GM15510 (cell line): ENCODE results near the gene PPP1CC.

Source experiments
- POLR2A ChIP-seq: IDR thresholded peaks from 3 replicates; pipeline ENCODE4 v1.6.1; 2011; ENCODE audit warnings: borderline replicate concordance; ENCODE audit not compliant: insufficient read length; ENCODE audit errors: extremely low read depth

PPP1CC gene

DNA sequence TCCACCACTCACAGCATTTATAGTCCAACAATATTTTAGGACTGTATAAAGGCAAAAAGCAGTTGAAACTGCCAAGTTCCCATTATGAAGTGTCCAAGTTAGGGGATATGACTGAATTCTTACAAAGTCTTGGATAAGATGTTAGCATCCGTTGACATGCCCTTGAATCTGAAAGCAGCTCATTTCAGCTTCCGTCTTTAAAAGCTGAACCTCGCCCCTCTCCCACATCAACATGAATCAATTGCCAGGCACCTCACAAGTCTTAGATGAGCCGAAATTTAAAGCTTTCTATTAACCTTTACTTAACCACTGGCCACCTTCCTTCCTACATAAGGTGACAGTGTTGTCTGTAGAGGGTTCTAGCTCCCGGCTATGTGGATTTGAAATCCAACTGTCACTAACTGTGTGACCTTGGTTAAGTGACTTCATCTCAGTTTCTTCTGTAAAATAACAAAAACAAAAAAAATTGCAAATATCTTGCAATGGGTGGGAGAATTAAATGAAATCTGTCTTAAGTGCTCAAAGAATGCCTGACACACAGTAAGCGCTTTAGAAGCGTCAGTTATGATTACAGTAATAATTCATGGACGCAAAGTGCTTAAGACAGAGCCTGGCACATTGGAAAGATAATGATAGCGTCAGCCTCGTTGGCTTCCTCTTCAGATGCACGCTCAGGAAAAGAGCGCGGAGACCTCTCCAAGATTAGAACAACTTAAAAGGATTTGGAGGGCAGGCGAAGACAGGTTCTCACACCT lies 1.2 kb downstream of the PPP1CC start:
- TF ChIP-seq POLR2A = no peak

DNA sequence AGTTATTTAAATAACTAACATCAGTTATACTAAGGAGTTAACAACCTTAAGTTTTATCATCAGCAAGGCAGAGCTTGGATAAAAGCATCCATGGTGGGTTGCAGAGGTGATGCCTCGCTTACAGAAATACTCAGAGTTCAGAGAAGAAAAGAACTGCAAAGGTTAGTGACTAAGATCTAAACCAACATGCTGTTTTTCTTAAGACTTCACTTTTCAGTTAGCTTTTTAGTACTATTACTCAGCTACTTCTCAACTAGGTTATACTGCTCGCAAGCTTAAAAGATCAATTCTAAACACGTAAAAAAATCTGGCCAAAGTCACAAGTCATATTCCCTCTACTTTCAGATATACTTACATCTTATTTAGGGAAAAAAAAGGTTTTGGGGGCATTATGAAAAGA lies 2.8 kb downstream of the PPP1CC start:
- no peak for TF ChIP-seq POLR2A

DNA sequence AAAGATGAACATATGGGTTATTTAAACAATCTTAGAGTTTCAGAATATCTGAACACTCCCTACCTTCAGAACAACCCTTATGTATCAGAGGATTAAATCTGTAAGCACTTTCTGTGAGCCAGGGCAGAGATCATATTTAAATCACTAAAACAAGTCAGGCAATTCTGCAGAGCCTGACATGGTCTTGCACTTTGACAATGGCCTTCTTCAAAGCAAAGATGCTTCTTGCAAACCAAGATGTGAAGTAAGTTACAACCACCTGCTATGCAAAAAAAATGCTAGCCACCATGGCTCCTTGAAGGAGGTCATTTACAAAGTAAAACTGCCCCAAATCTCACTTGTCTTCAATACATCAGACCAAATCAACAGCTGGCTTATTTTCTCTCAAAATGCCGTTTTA lies 3.2 kb downstream of the PPP1CC start:
- TF ChIP-seq POLR2A = no peak

DNA sequence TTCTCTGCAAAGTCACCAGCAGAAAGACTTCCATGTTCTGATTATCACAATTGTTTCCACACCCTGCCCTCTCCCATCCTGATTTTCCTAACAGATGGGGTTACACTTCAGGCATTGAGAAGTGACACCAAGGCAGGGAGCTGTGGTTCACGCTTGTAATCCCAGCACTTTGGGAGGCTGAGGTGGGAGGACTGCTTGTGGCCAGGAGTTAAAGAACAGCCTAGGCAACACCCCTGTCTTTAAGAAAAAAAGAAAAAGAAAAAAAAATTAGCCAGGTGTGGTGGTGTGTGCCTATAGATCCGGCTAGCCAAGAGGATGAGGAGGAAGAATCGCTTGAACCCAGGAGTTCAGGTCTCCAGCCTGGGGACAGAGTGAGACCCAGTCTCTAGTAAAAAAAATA lies 5.2 kb downstream of the PPP1CC start:
- no peak for TF ChIP-seq POLR2A

DNA sequence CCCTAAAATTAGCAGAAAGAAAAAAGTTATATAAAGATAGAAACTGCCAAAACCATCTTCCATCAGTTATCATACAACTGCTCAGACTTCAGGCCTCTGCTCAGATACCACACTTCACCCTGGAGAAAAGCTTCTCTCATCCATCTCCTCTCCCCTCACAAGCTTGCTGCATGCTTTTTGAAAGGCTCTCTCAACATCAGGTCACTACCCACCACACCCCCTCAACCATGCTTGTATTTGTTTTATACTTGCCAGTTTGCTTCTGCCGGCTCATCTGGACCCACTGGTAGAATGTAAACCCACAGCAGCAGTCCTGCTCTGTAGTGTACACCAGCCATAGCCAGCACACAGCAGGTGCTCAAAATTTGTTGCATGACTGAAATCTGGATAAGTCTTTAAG lies 8.8 kb downstream of the PPP1CC start:
- no peak for TF ChIP-seq POLR2A

DNA sequence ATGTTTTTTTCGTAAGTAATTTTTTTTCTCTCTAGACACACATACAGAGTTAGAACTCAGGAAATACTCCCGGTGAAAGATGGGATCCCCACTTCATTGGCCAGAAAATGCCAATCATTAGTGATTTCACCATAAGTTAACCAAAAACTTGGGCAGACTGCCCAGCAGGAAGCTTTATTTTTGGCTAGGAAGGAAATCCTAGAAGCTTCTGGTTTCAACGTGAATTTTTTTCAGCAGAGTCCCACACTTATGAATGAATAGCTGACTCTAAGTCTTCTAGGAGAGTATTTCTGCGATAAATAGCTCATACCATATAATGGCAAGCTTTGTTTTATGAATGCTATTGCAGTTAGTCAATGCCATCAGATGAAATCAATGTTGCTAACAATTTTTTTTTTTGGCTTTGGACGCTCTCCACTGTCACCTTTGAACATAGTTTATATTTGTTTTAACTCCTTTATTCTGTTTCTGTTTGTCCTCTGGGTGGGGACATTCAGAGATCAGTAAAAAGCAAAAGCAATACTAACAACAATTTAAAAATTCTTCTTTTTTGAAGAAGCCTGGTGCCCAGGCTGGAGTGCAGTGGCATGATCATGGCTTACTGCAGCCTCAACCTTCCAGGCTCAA lies 9.5 kb downstream of the PPP1CC start:
- no peak for TF ChIP-seq POLR2A

DNA sequence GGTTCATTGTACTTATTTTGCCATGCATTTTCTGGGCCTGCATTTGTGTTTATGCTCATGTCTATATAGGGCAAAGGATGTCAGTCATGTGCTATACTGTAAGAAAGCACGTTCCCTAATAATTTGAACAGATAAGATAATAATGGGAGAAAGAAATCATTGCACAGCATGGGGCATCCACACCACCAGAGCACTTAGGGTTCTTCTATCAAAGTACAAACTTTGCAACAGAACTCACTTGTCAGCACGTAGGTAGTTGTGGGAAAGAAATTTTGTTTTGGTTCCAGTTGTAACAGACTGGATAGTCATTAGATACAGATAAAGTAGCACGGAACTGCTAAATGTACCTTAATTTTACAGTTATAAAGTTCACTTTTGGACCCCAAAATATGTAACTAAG lies 10.1 kb downstream of the PPP1CC start:
- no peak for TF ChIP-seq POLR2A

DNA sequence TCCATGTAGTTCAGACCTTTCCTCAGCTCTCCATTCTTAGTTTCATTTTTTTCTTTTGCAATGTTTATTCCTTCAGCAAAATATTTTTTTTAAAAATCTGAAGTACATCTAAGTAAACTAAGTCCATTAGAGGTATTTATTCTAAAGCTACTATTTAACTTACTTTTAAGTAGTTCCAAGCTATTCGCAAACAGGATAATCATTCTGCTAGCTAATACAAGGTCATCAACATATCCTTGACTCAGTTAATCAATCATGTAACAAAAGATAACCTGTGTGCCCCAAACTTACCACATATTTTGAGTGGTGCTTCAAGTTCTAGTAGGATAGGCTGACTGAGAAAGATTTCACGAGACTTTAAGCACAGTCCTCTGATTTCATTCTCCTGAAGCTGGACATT lies 11.2 kb downstream of the PPP1CC start:
- TF ChIP-seq POLR2A = no peak

DNA sequence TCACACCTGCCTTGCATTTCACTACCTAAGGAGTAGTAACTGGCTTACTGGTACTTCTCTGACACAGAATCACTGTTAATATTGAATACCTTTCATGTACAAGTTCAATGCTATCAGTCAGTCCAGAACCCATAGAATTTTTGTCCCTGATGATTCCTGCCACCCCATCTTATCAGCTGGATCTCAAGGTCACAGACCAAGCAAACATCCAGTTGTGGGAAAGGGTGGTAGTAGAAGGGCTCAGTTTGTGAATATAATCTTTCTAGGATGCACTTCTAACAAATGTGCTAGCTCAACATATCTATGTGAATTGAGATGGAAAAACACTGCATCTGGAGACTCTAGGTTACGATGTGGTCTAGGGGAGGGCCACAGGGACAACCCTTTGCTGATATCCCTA lies 14.1 kb downstream of the PPP1CC start:
- TF ChIP-seq POLR2A = no peak

DNA sequence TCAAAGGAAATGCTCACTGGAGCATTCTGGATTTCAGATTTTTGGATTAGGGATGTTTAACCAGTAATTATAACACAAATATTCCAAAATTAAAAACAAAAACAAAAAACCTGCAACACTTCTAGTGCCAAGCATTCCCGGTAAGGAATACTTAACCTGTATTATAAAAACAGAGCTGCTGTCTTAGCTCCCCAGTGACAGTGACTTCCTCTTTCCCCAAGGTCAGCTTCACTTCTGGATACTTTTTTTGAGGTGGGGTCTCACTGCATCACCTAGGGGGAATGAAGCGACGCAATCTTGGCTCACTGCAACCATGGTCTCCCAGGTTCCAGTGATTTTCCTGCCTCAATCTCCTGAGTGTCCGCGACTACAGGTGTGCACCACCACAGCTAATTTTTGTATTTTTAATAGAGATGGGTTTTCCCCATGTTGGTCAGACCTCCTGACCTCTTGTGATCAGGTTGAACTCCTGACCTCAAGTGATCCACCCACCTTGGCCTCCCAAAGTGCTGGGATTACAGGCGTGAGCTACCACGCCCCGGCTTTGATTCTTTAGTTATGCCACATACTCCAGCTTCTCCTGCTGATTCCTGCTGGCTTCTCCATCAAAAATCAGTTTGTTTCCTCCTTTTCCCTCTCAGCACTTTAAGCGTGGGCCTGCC lies 15.9 kb downstream of the PPP1CC start:
- TF ChIP-seq POLR2A = no peak

DNA sequence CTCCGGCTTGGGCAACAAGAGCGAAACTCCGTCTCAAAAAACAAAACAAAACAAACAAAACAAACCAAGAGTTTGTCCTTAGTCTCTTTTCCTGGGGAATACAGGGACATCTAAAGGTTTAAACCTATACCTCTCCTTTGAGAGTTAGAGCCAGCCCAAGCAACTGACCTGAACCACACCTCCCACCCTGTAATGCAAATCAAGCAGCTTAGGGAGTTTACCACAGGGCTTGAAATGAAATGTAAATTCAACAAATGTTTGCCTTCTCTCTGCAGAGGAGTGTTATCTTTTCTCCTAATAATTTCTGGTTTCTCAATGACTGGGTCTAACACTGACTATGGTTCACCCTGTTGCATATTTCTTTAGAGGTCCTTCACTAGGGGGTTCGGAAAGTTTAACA lies 16.7 kb downstream of the PPP1CC start:
- no peak for TF ChIP-seq POLR2A

DNA sequence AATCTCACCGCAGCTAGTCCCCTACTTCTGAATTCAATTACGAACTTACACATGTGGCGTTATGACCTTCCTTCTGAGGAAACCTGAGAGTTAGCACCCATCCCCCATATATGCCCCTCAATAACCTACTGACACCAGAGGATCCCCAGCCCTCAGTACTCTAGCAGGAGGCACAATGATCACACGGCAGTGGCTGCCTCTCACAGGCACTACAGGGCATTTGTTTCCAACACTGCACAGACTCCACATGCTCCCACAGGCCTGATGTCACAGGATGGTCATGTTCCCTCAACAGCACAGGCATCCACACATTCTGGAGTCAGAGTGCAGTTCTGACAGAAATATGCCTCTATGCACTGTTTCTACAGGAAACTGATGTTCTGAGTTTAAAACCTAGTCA lies 17.4 kb downstream of the PPP1CC start:
- no peak for TF ChIP-seq POLR2A

DNA sequence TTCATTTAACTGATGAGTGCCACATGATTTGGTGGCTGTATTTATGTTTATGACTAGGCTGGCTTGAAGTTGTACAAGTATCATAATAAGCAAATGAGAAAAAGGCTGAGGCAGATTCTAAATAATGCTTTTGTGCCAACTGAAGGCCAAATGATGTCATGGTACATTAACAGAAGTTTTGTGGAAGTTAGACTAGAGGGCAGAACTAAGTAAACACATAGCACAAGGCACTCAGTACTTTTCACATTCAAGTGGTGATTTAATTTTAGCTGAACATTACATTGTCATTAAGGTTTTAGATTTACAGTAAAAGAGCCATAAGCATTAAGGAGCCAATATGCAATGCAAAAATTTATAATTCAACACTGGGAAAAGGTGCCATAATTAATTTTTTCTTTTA lies 21.1 kb downstream of the PPP1CC start:
- TF ChIP-seq POLR2A = no peak

DNA sequence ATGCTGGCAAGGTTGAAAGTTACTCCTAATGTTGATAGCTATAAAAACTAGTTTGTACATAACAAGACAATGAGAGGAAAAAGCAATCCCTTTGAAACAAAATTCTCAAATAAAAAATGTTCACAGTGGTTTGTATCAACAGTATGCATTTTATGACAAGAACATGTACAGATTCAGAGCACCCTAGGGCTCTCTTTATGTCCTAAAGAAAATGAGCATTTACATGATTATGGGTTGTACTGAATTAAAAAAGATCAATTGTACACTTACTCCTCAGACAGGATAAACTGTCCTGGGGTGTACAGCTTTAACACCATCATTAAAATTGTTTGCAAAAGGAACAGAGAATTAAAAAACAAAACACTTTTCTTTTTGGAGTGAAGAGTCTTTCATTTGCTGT lies 22.2 kb downstream of the PPP1CC start:
- TF ChIP-seq POLR2A = no peak

DNA sequence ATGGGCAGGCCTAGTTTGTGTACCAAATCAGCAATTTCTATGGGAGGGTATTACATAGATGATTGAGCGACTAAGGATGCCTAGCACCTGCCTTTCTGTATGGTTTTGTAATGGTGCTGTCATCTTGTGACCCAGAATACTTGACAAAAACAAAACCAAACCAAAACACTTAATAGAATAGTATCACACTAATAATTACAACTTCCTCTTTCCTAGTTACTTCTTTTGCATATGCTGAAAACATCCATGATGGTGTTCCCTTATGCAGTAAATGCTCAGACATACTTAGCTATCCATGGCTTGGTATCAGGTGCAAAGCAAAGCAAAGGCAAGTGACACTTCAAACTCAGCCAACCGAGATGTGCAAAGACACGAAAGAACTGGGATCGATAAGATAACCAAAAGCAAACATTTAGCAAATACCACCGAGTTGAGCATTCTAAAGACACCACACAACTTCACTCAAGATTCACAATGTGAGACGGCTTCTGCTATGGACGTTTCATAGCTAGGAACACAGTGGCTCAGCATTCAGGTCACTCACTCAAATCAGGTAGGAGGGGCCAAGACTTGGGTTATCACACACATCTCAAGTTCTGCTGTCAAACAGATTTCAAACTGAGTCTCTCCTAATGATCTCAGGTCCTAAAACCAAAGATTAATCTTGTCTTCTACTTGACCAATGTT lies 24.3 kb downstream of the PPP1CC start:
- no peak for TF ChIP-seq POLR2A
